ENCODE data around the gene LIMS2.

LIMS2 gene

DNA sequence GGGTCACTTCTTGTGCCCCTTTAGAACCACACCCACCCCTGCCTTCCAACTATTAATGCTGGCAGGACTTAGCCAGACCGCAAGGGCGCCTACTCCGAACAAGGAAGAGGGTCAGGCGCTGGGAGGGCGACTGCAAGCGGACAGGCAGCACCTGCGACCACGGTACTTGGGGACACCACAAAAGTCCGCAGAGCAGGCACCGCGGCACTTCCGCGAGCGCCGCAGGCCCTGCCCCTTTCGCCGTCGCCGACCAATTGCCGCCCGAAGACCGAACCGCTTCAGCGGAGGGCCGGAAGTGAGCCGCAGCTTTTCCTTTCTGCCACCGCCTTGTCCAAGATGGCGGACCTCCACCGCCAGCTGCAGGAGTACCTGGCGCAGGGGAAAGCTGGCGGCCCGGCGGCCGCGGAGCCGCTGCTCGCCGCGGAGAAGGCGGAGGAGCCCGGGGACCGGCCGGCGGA, 25.9 kb upstream of the LIMS2 start, which contains the start of gene SFT2D3:
TSS of gene SFT2D3 (plus strand) at position 305 of the 458 bp plus-strand sequence. CDS start at position 337, 32 bp downstream.
- peak; percentile 54 to 94 (median 88) for DNase-seq

- DNase-seq, result peak in 17 of 58 donors; percentile 7 to 55 (median 21)
These were observed 25.3 kb upstream of the LIMS2 start for GRCh38 chr2:127700527-127701192.

- no peak for DNase-seq
These were observed 23.4 kb upstream of the LIMS2 start for GRCh38 chr2:127698553-127699355.

GRCh38 chr2:127697482-127698180, 22.3 kb upstream of the LIMS2 start:
- no peak for DNase-seq

DNA sequence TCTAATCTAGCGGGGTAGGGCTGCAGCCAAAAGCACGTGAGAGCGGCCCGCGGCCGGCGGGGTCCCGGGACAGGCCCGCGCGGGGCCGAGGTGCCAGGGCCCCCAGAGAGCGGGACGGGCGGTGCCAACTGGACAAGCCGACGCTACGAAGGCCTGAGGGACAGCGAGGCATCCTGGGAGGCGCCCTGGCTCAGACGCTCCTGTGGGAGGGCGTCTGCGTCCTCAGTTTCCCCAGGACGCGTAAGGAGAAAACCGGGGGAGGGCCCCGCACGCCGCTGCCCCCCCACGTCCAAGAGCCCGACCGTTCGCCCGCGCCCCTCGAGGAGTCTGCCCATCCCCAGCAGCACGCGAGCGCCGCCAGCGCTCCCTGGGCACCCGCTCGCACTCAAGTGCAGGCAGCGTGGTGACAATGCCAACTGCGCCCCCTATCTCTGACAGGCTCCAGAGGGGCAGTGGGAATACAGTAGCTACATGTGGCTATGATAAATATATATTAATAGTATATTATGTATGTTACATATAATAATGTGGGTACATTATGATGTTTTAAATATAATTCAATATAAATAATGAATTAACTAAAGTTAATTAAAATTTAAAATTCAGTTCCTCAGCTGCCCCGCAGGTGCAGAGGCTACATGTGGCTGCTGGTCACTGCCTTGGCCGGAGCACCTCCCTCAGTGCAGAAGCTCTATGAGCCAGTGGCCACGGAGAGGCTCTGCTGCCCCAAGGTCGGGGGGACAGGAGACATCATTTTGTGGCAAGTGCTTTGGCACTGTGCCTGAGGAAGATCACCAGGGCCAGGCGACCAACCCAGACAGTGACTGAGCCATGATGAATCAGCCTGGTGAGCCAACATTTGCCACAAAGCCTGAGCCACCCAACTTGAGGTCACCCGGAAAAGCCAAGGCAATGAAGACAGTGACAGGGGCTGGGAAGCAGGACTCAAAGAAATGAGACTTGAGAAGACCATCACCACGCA, 20.5 kb upstream of the LIMS2 start:
- peak in 33 of 58 donors; percentile 11 to 75 (median 41) for DNase-seq

- no peak for DNase-seq
These were observed 19.7 kb upstream of the LIMS2 start for GRCh38 chr2:127694986-127695385.

DNA sequence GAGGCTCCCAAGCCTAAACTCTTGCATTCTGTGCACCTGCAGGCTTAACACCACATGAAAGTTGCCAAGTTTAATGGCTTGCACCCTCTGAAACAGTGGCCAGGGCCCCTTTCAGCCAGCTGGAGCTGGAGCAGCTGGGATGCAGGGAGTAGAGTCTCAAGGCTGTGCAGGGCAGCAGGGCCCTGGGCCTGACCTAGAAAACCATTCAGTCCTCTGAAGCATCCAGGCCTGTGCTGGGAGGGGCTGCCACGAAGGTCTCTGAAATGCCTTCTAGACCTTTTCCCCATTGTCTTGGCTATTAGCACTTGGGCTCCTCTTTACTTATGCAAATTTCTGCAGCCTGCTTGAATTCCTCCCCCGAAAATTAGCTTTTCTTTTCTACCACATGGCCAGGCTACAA, 15.4 kb upstream of the LIMS2 start:
- no peak for DNase-seq

DNA sequence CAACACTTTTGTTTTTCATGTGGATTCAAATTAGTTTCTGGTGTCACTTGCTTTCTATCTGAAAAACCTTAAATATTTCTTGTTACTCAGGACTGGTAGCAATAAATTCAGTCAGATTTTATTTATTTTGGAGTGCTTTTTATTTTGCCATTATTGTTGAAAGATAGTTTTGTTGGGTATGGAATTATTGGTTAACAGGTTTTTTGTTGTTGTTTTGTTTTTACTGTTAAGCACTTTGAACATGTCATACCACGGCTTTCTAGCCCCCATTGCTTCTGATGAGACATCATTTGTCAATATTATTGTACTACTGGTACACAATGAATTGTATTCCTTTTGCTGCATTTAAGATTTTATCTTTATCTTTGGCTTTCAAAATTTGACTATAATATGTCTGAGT, 13.1 kb upstream of the LIMS2 start:
- no peak for DNase-seq

GRCh38 chr2:127685410-127686080, 10.2 kb upstream of the LIMS2 start:
- no peak for DNase-seq

DNA sequence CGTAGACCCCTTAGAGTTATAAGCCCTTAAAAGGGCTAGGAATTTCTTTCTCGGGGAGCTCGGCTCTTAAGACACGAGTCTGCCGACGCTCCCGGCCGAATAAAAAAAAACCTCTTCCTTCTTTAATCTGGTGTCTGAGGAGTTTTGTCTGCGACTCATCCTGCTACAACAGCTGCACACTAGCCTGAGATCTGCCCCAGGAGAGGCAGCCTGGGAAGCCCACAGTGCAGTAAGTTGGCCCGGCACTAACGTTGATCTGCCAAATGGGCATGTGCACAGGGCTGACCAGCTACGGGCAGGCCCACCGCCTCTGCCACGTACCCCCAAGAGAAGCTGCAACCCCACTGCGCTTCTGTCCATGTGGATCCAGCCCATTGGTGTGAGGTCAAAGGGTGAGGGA, 8.4 kb upstream of the LIMS2 start:
- no peak for DNase-seq

- no peak for DNase-seq
These were observed 7.7 kb upstream of the LIMS2 start for GRCh38 chr2:127683056-127683455.

DNA sequence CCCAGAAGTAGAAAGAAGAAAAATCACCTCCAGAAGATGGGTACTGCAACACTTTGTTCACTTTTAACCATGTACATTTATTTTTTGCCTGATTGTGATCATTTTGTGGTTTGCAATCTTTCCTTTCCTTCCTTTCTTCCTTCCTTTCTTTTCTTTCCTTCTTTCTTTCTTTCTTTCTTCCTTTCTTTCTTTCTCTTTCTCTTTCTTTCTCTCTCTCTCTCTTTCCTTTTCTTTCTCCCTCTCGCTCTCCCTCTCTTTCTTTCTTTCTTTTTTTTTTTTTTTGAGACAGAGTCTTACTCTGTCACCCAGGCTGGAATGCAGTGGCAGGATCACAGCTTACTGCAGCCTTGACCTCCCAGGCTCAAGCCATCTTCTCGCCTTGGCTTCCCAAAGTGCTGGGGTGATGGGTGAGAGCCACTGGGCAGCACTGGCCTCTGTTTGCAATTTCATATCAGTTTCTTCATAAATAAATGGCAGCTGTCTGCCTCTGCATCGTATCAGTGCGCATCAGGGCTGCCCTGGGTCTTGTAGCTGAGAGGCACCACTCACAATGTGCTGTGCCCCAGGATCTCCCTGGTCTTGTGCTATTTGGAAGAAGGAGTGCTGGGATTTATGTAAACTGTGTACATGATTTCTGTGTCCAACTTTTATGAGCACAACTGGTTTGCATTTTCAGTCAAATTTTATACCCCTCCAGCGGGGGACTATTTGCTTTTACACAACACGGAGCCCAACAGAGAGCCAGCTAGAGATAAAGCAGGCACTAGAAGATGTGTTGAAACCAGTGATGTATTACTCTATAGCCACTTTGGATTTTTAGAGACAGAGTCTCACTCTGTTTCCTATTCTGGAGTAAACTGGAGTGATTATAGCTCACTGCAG, 6.9 kb upstream of the LIMS2 start:
- no peak for DNase-seq

- DNase-seq, result peak in 4 of 58 donors; percentile 9 to 30 (median 18)
These were observed 6.0 kb upstream of the LIMS2 start for GRCh38 chr2:127681288-127681804.

- no peak for DNase-seq
These were observed 5.5 kb upstream of the LIMS2 start for GRCh38 chr2:127680706-127681287.

- no peak for DNase-seq
These were observed 4.5 kb upstream of the LIMS2 start for GRCh38 chr2:127679680-127680361.

DNA sequence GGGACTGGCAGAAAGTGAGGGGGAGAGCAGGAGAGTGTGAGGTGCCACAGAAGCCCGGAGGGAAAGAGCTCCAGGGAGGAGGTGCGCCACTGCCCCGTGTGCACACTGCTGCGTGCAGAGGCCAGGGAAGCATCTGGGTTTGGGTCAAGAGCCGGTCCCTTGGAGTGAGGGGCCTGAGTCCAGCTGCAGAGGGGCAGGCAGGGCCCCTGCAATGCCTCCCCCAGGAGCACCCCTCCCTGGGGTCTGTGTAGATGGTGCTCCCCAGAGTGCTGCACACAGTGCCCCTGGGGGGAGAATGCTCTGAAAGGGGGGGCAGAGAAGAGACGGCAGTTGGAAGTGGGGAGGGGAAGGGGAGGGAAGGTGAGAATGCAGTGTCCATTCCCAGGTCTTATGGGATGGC, 3.7 kb upstream of the LIMS2 start:
- no peak for DNase-seq

DNA sequence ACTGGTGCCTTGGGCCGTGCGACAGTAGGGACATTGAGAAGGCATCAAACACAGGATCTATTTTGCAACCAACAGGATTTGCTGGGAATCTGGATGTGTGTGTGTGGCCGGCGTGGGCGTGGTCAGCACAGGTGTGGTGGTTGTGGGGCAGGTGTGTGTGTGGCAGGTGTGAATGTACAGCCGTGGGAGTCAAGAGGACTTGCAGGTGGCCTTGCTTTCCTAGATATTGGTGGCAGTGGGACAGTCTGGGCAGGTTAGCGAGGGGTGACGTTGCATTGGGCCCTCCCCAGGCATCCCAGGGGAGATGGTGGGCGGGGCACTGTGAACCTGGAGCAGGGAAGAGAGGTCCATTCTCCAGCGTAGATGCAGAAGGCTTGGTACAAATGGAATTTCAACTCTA, 3.2 kb upstream of the LIMS2 start:
- no peak for DNase-seq

- no peak for DNase-seq
These were observed 1.6 kb upstream of the LIMS2 start for GRCh38 chr2:127676906-127677305.

Measured in anterior cingulate cortex (tissue), 58 donors.